NCI-H2081 (cell line): ENCODE measurements around the gene SCN5A.

Source experiments
- DNase-seq, 2 experiments: peaks; one replicate each; lab custom pipeline; 2025; lab: John Stamatoyannopoulos, UW

Gene SCN5A

GRCh38 chr3:38601956-38602550 is 47.4 kb downstream of the SCN5A start:
- DNase-seq, result no peak

GRCh38 chr3:38600551-38600950 is 48.9 kb downstream of the SCN5A start:
- DNase-seq, result no peak

GRCh38 chr3:38599886-38600285 is 49.6 kb downstream of the SCN5A start:
- no peak for DNase-seq

GRCh38 chr3:38598791-38599190 is 50.7 kb downstream of the SCN5A start:
- DNase-seq, result no peak

- DNase-seq, result no peak
Observed at GRCh38 chr3:38597502-38598060, 51.9 kb downstream of the SCN5A start.

GRCh38 chr3:38595393-38595792 is 54.1 kb downstream of the SCN5A start:
- no peak for DNase-seq

- no peak for DNase-seq
Observed at GRCh38 chr3:38590521-38590920, 59.0 kb downstream of the SCN5A start.

- DNase-seq, result no peak
Observed at GRCh38 chr3:38588995-38589937, 60.2 kb downstream of the SCN5A start.

- no peak for DNase-seq
Observed at GRCh38 chr3:38588371-38588971, 61.0 kb downstream of the SCN5A start.

GRCh38 chr3:38587548-38588131 is 61.8 kb downstream of the SCN5A start:
- no peak for DNase-seq

- DNase-seq, result no peak
Observed at GRCh38 chr3:38586546-38587520, 62.7 kb downstream of the SCN5A start.

GRCh38 chr3:38585791-38586420 is 63.6 kb downstream of the SCN5A start:
- no peak for DNase-seq

- DNase-seq, result no peak
Observed at GRCh38 chr3:38583688-38584087, 65.8 kb downstream of the SCN5A start.

- DNase-seq, result peak; percentile 3 to 4
Observed at GRCh38 chr3:38582941-38583645, 66.4 kb downstream of the SCN5A start.

GRCh38 chr3:38582316-38582715 is 67.2 kb downstream of the SCN5A start:
- DNase-seq, result no peak

- no peak for DNase-seq
Observed at GRCh38 chr3:38581774-38582173, 67.7 kb downstream of the SCN5A start.

- DNase-seq, result no peak
Observed at GRCh38 chr3:38580450-38581382, 68.8 kb downstream of the SCN5A start.

- no peak for DNase-seq
Observed at GRCh38 chr3:38579551-38580449, 69.7 kb downstream of the SCN5A start.
